Right lobe of liver (tissue), 4 donors: ENCODE data around the gene NEURL2.

Source experiments
- POLR2A ChIP-seq: fragments of 450-650 bp; IDR thresholded peaks from one replicate; pipeline ENCODE4 v1.6.1; 2017; ENCODE audit warnings: antibody characterized with exemption, mild to moderate bottlenecking
- TF ChIP-seq, protein P1 (sequence below), 4 donors: fragments of 200-600 bp in 3 of 4; fragments of 450-650 bp in 1 of 4; IDR thresholded peaks; one replicate each; pipeline versions ENCODE4 v1.5.1 to v1.8.0; 2016 to 2022; ENCODE audit warnings: antibody characterized with exemption in 4 of 4, mild to moderate bottlenecking in 2 of 4
- donor health status: DM: no; HTN: no; CAD: no.
- donor health status: DM: no; HTN: no; CAD: no.
- donor health status: DM: no; HTN: yes; CAD: no.

DNA sequence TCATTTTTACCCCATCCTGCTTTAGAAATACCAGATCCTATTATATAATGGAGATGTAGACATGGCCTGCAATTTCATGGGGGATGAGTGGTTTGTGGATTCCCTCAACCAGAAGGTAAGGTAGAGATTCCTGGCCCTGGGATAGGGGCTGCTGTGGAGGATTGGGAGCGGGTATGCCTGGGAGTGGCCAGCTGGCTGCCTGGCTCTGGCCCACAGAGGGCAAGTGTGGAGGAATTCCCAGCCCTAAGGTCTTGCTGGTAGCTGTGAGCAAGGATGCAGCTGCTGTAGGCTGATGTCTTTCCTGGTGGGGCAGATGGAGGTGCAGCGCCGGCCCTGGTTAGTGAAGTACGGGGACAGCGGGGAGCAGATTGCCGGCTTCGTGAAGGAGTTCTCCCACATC lies 6.7 kb upstream of the NEURL2 start:
- TF ChIP-seq, protein P1, sequence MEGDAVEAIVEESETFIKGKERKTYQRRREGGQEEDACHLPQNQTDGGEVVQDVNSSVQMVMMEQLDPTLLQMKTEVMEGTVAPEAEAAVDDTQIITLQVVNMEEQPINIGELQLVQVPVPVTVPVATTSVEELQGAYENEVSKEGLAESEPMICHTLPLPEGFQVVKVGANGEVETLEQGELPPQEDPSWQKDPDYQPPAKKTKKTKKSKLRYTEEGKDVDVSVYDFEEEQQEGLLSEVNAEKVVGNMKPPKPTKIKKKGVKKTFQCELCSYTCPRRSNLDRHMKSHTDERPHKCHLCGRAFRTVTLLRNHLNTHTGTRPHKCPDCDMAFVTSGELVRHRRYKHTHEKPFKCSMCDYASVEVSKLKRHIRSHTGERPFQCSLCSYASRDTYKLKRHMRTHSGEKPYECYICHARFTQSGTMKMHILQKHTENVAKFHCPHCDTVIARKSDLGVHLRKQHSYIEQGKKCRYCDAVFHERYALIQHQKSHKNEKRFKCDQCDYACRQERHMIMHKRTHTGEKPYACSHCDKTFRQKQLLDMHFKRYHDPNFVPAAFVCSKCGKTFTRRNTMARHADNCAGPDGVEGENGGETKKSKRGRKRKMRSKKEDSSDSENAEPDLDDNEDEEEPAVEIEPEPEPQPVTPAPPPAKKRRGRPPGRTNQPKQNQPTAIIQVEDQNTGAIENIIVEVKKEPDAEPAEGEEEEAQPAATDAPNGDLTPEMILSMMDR (IDR thresholded peaks at IDR 0.05) = no peak
- TF ChIP-seq POLR2A = no peak
